DMS53 (cell line): ENCODE measurements around the gene LAMTOR1.
"Not testable (repeated sequence)": the region's sequence is repeated elsewhere in the genome, so short reads cannot be mapped to it uniquely, and the experiment has no call there.

Experiments used
- DNase-seq: peaks from one replicate; lab custom pipeline; 2025; lab: John Stamatoyannopoulos, UW

Gene LAMTOR1

GRCh38 chr11:72102946-72103753 lies at the start of gene LAMTOR1:
Gene LAMTOR1, minus strand, starts transcription at chr11:72103297. Its CDS starts 73 bp downstream, at chr11:72103224.
- DNase-seq, result peak; percentile 100

DNA sequence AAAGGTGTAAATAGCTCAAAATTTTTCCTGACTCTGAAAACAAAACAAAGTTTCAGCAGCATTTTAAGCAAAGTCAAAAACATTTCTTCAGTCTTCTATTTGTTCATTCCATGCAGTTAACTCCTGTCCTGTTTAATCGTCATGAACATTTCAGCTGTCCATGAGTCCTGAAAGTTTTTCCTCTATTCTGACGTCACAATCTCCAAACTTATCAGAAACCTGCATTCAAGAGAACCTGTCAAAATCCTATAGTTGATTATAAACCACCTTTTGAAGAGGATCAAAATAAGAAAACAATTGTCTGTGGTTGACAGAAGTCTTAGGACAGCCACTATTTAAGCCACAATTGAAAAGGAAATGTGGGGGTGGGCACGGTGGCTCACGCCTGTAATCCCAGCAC lies 47.8 kb upstream of the LAMTOR1 start:
- DNase-seq, result no peak

GRCh38 chr11:72146625-72147024 lies 43.5 kb upstream of the LAMTOR1 start:
- no peak for DNase-seq

- DNase-seq, result no peak
Measured at GRCh38 chr11:72144807-72145565, 41.9 kb upstream of the LAMTOR1 start.

GRCh38 chr11:72142543-72142942 lies 39.4 kb upstream of the LAMTOR1 start:
- DNase-seq, result not testable (repeated sequence)

DNA sequence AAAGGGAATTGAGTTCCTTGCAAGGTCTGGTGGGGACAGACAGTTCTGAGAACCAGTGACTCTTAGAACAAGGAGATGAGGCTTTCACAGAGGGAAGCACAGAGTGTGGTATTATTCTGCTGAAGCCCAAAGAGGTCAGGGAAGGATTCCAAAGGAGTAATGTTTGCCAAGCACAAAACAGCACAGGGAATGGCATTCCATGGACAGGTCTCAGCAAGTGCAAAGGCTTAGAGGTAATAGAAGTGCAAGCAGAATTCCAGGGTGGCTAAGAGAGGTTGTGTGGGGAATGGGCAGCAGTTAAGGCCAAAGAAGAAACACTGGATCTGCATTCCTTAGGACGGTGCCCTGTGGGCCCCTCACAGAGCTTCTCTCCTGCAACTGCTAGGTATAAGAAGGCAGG lies 39.0 kb upstream of the LAMTOR1 start:
- not testable (repeated sequence) for DNase-seq

DNA sequence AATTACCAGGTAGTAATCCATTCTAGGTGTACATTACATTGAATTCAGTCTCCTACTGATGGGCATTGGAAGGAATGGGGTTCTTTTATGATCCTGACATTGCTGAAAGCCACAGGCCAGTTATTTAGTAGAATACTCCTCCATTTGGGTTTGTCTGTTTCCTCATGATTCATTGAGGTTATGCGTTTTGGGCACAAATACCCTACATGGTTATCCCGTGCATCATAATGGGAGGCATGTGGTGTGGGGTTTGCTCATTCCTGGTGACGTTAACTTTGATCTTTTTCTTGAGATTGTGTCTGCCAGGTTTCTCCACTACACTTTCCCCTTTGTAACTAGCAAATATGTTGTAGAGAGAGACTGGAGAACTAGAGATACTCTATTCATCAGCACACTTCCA lies 38.0 kb upstream of the LAMTOR1 start:
- no peak for DNase-seq

DNA sequence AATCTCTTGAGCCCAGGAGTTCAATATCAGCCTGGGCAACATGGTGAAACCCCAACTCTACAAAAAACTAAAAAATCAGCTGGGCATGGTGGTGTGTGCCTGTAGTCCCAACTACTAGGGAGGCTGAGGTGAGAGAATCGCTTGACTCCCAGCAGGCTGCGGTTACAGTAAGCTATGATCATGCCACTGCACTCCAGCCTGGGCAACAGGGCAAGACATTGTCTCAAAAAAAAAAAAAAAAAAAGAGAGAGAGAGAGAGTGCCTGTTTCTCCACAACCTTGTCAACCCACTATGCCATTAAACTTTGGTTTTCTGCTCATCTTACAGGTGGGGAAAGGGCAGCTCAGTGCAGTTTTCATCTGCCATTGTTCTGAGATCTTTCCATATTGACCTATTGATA lies 37.6 kb upstream of the LAMTOR1 start:
- no peak for DNase-seq

- no peak for DNase-seq
Measured at GRCh38 chr11:72139500-72139899, 36.4 kb upstream of the LAMTOR1 start.

DNA sequence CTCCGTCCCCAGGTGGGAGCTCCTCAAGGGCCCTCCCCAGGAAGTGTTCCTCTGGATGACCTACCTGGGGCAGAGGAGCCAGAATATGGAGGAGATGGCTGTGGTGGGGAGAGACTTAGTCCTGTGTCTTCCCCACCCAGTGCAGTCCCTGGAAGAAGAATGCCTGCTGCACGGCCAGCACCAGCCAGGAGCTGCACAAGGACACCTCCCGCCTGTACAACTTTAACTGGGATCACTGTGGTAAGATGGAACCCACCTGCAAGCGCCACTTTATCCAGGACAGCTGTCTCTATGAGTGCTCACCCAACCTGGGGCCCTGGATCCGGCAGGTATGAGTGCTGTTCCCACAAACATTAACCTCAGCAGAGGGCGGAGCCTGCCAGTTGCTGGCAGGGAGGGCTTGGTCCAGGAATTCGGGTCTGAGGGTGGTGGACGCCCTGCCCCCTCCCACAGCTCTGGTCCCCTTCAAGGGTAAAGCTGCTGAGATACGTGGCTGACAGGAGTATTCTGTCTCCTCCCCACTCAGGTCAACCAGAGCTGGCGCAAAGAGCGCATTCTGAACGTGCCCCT lies 35.8 kb upstream of the LAMTOR1 start:
- no peak for DNase-seq

GRCh38 chr11:72136684-72137262 lies 33.7 kb upstream of the LAMTOR1 start:
- no peak for DNase-seq

DNA sequence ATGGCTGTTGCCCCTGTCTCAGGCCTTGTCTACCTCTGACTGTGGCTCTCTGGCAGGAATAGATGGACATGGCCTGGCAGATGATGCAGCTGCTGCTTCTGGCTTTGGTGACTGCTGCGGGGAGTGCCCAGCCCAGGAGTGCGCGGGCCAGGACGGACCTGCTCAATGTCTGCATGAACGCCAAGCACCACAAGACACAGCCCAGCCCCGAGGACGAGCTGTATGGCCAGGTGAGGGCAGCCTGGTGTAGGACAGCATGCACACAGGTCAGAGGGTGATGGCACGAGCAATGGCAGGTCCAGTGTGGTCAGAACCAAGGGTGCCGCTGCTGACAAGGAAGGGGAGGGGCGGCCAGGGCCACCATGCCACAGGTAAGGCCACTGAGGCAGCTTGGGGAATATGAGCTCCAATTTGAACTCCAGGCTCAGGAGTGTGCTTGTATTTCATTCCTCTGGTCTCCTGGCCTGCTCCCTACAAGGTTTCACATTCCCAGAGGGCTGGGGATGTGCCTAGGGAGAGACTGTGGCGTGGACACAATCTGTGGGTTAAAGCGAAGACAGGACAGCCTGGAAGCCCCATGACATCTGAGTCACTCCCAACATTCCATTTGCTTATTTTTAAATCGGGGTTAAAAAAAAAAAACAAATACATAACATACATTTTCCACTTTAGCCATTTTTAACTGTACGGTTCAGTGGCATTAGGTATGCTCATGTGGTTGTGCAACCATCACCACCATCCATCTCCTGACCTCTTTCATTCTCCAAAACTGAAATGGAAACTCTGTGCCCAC lies 33.0 kb upstream of the LAMTOR1 start:
- no peak for DNase-seq

- not testable (repeated sequence) for DNase-seq
Measured at GRCh38 chr11:72135473-72135872, 32.4 kb upstream of the LAMTOR1 start, which contains the start of gene FOLR3. Gene FOLR3, plus strand, starts transcription at chr11:72135725. Its CDS starts 228 bp downstream, at chr11:72135953.

DNA sequence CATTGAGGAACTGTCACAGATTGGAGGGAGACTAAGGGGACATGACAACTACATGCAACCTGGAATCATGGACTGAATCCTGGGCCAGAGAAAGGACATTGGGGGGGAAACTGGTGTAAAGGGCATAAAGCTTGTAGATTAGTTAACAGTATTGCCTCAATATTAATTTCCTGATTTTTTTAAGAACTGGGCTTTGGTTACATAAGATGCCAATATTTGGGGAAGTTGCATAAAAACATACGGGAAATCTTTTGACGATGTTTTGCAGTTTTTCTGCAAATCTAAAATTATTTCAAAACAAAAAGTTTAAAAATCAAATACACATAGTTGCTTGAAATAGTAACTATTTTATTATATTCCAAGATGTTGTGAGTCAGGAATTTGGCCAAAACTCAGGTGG lies 29.5 kb upstream of the LAMTOR1 start:
- no peak for DNase-seq

- no peak for DNase-seq
Measured at GRCh38 chr11:72129381-72129780, 26.3 kb upstream of the LAMTOR1 start.

GRCh38 chr11:72127923-72128322 lies 24.8 kb upstream of the LAMTOR1 start:
- peak; percentile 36 for DNase-seq

DNA sequence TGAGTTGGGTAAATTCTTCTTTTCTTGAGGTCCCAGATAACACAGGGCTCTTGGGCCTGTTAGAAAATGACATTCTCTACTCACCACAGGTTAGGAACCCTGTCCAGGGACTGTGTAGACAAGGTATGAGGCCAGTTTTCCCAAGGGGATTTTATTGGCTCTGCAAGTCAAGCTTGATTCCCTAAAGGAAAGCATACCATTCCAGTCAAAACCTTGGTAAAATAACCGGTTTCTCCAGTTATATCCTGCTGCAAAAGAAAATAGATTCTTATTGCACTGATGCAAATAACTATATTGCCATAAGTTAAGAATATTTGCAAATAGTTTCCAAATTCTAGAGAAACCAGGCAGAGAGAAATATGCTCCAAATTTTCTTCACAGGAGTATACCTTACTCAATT lies 22.9 kb upstream of the LAMTOR1 start:
- no peak for DNase-seq

DNA sequence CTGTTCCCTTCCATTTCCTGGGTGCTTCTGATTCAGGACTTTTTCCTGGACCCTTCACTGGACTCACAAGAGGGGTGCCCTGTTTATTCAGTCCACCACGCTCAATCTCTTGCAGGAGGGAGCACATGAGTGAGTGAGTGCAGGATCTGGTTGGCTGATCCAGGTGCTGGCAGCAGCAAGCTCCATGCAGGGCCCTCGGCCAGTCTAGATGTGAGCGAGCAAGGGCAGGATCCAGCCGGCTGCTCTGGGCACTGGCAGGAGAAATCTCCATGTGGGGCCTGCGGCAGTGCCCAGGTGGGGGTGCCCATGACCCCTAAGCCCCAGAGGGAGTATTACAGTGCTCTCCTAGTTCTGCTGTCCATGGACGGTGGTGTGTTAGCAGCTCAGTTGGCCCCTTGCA lies 20.9 kb upstream of the LAMTOR1 start:
- DNase-seq, result no peak

- DNase-seq, result no peak
Measured at GRCh38 chr11:72123117-72123653, 20.1 kb upstream of the LAMTOR1 start.

GRCh38 chr11:72122607-72123006 lies 19.5 kb upstream of the LAMTOR1 start:
- no peak for DNase-seq

DNA sequence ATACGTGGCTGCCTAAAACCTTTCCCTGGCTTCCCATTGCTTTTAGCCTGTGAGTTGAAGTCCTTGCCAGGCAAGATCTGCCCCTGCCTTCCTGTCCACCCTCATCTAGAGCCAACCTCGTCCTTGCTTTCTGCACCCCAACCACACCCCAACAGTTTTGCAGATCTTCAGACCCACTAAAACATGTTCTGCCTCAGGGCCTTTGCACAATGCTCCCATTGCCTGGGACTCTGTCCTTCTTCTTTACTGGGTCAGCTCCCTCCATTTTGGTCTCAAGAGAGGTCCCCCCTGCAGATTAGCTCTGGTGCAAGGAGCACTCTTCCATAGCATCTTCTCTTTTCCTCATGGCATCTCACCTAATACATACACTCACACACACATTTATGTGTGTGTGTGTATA lies 17.8 kb upstream of the LAMTOR1 start:
- no peak for DNase-seq
